ENCODE data around the gene THOC3.
"Not testable (repeated sequence)": the region's sequence is repeated elsewhere in the genome, so short reads cannot be mapped to it uniquely, and the experiment has no call there.

Gene THOC3

DNA sequence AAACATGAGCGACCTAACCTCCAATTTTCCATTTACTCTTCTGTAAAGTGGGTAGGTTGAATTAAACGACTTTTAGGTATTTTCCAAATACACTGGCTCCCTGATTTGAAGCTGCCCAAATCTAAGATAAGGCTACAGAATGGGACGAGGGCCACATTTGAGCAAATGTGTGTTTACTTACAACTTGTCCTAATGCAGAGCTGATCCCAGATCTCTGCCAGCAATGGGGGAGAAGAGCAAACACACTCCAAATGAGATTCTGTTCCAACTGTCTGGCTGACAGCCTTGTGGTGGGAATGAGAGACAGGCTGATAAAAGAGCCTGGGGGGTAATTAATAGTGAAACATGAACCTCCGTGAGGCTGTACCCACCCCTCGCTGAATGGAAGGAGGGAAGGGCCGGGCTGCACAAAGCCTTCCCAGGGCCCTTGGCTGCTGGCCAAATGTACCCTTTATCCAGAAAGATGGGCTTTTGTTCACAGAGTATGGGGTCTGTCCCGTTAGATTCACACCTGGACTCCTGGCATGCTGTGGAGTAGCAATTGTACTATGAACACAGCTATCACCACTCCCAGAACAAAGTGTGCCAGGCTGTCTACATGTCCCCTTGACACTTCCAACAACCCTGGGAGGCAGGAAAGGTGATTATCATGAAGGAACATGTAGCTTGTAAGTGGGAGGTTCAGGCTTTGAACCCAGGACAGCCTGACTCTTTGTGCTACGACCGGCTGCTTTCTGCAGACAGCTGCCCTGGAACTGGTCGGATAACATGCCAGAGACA lies 19.6 kb downstream of the THOC3 start:
- DNase-seq; intact Hi-C loops (cut with DNase I): not testable (repeated sequence)

DNA sequence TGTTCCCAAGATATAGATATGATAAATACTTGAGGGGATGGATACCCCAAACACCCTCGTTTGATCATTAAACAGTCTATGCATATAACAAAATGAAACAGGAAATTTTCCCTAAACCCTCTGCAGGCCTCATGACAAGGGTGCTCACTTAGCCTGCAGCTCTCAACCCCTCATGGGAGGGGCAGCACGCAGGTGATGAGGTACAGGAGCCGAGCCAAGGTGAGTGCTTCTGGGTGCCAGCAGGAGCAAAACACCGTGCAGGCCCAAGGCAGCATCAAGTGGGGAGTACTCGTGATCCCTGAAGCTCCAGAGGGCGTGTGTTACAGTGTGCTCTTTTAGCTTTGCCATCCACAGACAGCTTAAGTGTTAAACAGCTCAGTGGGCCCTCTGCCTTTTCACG lies 24.9 kb downstream of the THOC3 start:
- intact Hi-C loops (cut with DNase I); DNase-seq: not testable (repeated sequence)

DNA sequence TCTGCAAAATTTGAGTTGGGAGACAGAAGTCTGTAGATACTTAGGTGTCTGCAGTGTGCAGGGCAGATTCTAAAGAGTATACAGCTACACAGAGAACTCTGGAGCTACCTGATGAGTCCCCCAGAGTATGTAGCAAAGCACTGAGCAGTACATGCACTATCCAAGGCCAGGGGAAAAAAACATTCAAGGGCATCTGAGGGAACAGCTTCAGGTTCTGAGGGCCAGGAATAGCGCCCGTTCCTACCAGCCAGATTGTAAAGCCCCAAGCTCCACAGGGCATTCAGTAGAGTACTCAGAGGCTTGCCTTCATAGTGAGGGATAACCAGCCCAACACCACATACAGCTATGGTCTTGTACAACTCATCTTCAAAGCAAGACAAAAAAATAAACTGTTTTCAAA lies 27.5 kb downstream of the THOC3 start:
- DNase-seq; intact Hi-C loops (cut with DNase I): not testable (repeated sequence)

DNA sequence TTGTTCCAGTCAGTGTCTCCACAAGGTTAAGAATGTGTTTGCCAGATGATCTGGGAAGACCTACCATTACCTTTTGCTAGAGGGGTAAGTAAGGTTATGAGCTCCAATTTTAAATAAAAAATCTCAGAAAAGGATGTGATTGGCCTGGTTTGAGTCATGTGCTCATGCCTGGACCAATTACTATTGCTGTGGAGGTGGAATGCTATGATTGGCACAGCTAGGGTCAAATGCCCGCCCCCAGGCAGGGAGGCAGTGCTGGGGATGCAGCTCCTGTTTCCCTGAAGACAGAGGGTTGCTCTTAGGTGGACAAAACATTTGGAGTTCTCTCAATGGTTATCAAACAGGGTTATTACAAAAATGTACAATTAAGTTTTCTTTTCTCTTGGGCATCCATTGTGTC lies 29.6 kb downstream of the THOC3 start:
- DNase-seq; intact Hi-C loops (cut with DNase I): not testable (repeated sequence)

DNA sequence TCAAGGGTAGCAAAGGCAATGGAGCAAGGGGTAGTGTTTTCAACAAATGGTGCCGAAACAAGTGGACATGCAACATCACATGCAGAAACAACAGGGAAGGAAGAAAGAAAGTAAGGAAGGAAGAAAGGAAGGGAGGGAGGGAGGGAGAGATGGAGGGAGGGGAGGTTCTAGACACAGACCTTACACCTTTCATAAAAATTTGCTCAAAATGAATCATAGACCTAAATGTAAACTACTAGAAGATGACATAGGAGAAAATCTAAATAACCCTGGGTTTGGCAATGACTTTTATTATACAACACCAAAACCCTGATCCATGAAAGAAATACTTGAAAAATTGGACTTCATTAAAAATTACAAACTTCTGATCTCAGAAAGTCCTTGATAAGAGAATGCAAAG lies 39.4 kb downstream of the THOC3 start:
- intact Hi-C loops (cut with DNase I); DNase-seq: not testable (repeated sequence)

DNA sequence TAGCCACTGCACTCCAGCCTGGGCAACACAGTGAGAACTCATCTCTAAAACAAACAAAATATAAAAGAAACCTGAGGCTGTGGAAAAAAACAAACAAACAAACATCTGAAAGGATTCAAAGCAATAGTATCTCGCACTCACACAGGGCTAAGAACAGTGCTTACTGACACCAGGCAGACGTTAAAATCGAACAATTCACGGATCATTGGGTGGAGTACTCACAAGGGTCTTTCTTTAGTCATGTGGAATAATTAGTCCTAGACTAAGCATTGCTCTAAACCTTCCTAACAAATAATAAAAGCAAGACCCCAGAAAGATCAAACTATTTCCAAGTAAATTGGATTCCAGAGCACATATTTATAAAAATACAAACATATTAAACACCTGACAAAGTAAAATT lies 43.0 kb downstream of the THOC3 start:
- intact Hi-C loops (cut with DNase I); DNase-seq: not testable (repeated sequence)

DNA sequence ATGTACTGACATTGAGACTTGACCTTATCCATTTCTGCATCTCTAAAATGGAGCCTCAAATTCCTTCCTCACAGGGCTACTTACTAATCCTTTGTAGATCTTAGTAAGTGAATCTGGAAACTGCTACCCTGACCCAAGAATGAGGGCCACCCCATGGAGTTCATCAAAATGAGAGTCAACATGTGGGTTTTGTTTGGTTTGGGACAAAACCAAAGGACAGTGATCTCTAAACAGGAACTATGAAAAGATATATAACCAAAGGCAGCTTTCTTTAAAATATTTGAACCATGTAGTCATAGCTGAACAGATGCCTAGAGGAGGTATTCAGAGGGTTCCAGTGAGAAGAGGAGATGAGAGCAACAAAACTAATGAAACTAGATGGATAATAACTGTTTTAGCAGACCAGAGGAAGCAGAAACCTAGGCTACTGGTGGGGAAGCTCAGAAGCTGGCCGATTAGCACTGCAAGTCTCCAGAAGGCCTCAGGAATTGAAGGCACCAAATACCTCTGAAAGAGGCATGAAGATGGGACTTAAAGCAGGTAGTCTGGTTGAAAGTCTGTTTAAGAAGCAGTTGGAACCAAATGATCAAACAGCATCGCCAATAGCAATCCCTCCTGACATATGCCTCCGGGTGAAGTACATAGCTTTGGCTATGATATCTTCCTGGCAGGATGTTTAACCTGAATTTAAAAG lies 45.8 kb downstream of the THOC3 start:
- intact Hi-C loops (cut with DNase I), result no loop called here
- no peak for DNase-seq

DNA sequence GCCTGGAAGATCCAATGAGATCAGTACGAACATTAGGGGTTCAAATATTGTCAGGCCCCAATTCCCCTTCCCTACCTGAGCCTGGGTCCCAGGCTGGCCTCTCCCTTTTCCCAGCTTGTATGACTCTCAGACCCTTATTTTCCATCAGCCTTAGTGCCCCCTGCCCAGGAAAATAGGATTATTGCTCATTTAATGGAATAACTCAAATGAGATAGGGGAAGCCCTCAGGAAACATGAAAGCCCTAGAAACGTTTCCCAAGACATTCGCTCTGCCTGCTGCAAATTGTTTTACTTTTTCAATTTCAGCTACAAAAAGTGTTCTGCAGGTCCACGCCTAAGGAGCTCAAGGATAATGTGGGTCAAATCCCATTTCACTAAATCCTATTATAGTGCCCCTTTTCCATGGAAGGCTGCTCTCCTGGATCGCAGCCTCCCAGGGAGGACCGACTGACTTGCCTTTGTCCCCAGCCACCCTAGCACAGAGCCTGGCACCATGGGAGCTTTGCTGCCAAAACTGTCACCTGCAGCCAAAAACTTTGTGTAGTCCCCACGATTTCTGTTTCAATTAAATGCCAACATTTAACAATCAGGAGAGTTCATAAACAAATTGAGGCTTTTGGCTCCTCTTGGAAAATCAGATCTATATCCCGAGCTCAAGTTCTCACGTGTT lies 46.9 kb downstream of the THOC3 start:
- intact Hi-C loops (cut with DNase I), result no loop called here
- no peak for DNase-seq

DNA sequence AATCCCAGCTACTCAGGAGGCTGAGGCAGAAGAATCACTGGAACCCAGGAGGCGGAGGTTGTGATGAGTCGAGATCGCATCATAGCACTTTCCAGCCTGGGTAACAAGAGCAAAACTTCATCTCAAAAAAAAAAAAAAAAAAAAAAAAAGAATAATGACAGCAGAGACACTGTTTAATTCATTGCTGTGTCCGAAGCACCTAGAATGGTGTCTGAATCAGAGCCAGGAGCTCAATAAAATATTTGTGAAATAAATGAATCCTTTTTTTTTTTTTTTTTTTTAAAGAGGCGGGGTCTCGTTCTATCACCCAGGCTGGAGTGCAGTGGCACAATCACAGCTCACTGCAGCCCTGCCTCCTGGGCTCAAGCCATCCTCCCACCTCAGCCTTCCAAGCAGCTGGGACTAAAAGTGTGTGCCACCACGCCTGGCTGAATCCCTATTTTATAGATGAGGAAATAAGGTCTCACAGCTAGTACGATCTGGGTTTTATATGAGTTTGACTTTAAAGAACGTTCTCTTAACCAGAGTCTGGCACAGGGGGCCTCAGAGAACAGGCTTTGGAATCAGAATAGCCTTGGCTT lies 47.8 kb downstream of the THOC3 start:
- DNase-seq, result no peak
- intact Hi-C loops (cut with DNase I), result no loop called here

DNA sequence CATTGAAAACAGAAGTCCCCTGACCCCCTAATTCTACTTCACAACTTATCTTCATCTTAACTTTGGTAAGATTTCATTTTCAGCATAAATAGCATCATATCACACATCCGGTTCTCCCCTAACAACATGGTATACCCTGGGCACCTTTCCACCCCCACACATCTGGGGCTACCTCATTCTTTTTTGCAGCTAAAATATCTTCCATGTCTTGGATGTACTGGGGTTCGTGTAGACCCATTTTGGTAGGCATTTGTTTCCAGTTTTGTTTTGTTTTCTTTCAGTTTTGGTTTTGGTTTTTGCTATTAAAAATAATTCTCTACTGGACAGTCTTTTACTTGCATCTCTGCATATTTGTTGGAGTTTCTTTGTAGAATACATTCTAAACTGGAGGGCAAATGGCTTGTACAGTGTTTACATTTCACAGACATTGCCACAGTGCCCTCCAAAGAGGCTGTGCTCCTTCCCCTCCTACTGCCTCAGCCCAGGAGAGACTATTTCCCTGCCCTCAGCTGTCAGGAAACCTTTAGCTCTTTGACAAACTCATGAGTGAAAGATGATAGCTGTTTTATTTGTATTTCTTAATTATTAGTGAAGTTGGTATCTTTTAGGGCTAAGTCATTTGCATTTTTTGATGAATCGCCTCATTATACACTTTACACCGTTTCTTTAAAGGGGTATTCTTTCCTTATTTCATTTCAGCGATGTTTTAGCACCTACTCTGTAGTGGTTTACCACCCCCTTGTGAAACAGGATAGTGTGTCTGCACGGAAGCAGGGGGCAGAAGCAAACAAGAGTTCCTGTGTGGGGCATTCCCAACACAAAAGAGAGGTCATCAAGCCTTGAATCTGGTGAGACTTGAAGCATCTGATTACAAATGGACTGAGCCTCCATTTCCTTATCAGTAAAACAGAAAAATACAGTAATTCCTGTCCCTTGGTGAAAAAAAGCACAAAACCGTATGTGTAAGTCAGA lies 52.8 kb downstream of the THOC3 start:
- intact Hi-C loops (cut with DNase I); DNase-seq: not testable (repeated sequence)

DNA sequence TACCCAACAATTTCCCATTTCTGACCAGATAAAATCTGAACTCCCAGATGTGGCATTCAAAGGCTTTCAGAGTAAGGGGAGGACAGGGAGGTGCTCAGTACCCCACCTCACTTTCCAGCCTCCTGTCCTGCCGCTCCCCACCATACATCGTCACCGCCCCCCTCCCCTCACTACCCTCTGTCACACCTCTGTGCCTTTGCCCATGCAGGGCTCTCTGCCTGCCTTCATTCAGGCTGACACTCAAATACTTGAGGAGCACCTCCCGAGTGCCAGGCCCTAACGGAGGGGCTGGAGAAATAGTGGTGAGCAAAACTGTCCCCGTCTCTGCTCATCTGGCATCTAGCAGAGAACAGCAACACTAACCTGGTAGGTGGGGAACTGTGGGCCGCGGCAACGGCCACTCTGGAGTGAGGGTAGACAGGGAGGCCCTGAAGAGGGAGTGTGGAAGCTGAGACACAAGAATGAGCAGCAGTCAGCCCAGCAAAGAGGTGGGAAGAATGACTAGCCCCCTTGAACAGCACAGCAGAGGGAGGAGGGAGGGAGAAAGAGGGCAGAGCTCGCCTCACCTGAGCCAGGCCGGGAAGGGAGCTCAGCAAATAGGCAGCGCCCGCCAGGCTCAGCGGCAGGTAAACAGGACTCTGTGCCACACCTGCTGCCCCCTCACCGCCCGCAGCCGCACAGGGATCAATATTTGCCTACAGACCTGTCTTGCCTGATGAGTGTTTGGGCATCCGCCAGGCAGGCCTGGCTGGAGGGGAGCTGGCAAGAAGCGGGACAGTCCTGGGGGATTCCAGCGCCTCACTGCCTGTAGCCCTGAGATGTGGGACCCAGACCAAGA lies 54.1 kb downstream of the THOC3 start:
- intact Hi-C loops (cut with DNase I); DNase-seq: not testable (repeated sequence)

DNA sequence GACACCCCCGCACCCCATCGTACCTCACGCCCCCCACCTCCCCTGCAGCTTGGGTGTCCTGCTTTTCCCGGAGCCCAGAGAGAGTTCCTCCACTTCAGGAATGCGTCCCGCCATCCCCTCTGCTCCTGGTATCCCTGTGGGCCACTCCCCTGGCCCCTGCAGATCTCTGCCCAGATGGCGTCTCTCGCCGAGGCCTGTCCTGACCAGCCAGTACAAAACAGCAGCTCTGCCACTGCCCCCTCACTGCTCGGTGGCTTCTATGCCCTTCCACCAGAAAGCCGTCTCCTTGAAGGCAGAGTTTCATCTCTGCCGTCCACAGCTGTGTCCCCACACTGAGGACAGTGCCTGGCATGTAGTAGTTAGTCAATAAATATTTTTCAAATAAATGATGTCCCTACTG lies 58.0 kb downstream of the THOC3 start:
- DNase-seq; intact Hi-C loops (cut with DNase I): not testable (repeated sequence)
